Left colon (tissue), 2 donors: ENCODE data around the gene CCDC187. TPM values are rescaled to one million over a fixed set of nuclear protein-coding genes. Genes with fewer than 3 reads are reported as not detected.
A peak's percentile ranks its signal among the peaks of the same experiment; 100 is the strongest.

Experiments used
- ATAC-seq: fragments of 200-7000 bp; cut with Tn5 transposase; one replicate; pipeline ENCODE4 v1.9.1; 2020; ENCODE audit warnings: mild to moderate bottlenecking, moderate library complexity
- DNase-seq, 2 donors: peaks; one replicate each; pipeline ENCODE4 v3.0.0-alpha.2; 2020
- intact Hi-C, 2 donors: fragments of 100-400 bp; cut with DNase I in 1 of 2; cut with micrococcal nuclease in 1 of 2; formaldehyde crosslinking; loops; one replicate each; pipeline versions ENCODE4 v1.11.2 to v1.14.0; 2022; cut with DNase I, micrococcal nuclease
- total RNA-seq, 2 donors: library from RNA; stranded (reverse); fragmentation: NEBNext Ultra II Directional; extraction: Animal tissue kit (Norgen Biotek cat#: 25700); gene quantifications; one replicate each; pipeline ENCODE4 v1.2.1, GENCODE V29; 2021
- donor health status: DM: no; HTN: no; CAD: no.
- donor health status: DM: yes; HTN: yes; CAD: no.

Gene CCDC187
- total RNA-seq, 2 donors from 2014 or later = 0.52 to 0.67 TPM

GRCh38 chr9:136251264-136252115 lies 52.4 kb downstream of the CCDC187 start:
- DNase-seq = no peak
- intact Hi-C loops = no loop called here
- no peak for ATAC-seq

DNA sequence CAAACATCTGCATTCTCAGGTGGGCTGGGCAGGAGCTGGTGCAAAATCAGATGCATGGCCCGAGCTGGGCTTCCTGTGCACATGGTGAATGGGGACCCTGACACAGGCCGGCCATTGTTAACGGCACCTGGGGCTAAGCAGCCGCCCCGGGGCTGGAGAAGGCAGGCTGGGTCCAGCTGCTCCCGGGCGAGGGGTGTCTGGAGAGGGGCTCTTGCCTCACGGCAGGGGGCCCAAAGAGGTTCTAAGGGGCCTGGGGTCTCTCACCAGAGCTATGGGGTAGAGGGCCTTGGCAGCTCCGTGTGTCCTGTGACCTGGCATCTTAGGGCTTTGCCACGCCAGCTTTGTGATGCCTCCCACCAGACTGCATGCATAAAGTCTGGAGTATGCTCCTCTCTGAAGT lies 53.2 kb downstream of the CCDC187 start:
- DNase-seq = no peak
- intact Hi-C loops = no loop called here
- ATAC-seq = no peak

- intact Hi-C loops = no loop called here
- DNase-seq (no peak), ATAC-seq (no peak)
Measured at GRCh38 chr9:136249877-136250559, 53.9 kb downstream of the CCDC187 start.

- intact Hi-C loops = no loop called here
- ATAC-seq (no peak), DNase-seq (no peak)
Measured at GRCh38 chr9:136248951-136249876, 54.7 kb downstream of the CCDC187 start.

- DNase-seq (no peak), ATAC-seq (no peak)
- intact Hi-C loops = no loop called here
Measured at GRCh38 chr9:136247947-136248637, 55.8 kb downstream of the CCDC187 start.

GRCh38 chr9:136247551-136247916 lies 56.4 kb downstream of the CCDC187 start:
- intact Hi-C loops = no loop called here
- DNase-seq (no peak), ATAC-seq (no peak)

- ATAC-seq (no peak), DNase-seq (no peak)
- intact Hi-C loops = no loop called here
Measured at GRCh38 chr9:136246849-136247550, 56.9 kb downstream of the CCDC187 start.

- intact Hi-C loops = no loop called here
- DNase-seq (peak; percentile 64 to 88), ATAC-seq (peak; percentile 90)
Measured at GRCh38 chr9:136245219-136246150, 58.4 kb downstream of the CCDC187 start, which contains the start of gene QSOX2. TSS of gene QSOX2 (minus strand) at chr9:136245812. CDS start at chr9:136245803, 9 bp downstream.

GRCh38 chr9:136244969-136245218 lies 59.0 kb downstream of the CCDC187 start:
- ATAC-seq (no peak), DNase-seq (no peak)
- intact Hi-C loops = no loop called here

GRCh38 chr9:136244122-136244968 lies 59.5 kb downstream of the CCDC187 start:
- ATAC-seq (no peak), DNase-seq (no peak)
- intact Hi-C loops = no loop called here

GRCh38 chr9:136243631-136244030 lies 60.3 kb downstream of the CCDC187 start:
- no peak for DNase-seq
- intact Hi-C loops = no loop called here
- no peak for ATAC-seq

DNA sequence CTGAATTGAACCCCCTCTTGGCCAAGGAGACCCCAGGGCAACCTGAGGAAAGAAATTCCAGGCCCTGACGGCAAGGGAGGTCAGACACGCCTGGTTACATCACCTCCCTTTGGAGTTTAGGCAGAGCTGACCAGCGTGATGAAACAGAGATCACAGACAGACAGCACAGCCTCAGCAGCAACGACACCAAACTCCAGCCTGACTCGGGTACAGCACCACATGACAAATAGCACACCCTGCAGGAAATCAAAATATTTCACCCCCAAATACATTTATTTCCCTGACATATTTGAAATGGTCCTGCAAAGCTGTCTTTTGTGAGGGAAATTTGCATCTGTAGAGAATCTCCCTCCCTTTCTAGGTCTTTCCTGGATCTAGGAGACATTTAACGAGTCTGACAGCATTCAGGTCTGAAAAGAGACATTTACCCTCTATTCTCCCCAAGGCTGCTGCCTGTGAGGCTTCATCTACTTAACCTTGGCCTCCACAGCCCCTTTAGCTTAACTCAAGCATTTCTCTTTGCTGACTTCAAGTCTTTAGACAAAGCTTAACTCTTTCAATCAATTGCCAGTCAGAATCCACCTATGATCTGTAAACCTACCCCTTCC lies 60.9 kb downstream of the CCDC187 start:
- ATAC-seq = no peak
- DNase-seq = no peak

GRCh38 chr9:136242248-136242647 lies 61.6 kb downstream of the CCDC187 start:
- intact Hi-C loops = no loop called here
- ATAC-seq (no peak), DNase-seq (no peak)

More for the DNA sequence above, 60.9 kb downstream of the CCDC187 start:
- intact Hi-C loops = no loop called here

- DNase-seq = no peak
Measured at GRCh38 chr9:136241542-136241941, 62.4 kb downstream of the CCDC187 start.

DNA sequence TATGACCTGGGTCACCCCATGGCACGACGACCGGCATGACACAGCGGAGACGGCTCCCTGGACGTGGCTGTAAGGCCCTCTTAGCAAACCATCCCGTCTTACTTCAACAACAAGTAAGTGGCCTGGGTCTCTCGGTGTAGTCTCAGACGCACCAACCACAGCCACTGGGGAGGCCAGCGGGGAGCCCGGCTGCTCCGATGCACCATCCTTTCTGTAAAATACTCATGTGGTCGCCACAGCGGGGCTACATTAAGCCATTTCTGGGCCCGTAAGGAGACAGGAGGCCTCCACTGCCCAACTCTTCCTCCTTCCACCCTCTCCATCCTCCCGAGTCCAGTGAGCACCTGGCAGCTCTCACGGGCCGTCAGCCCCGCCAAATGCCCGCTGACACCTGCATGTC lies 63.0 kb downstream of the CCDC187 start:
- intact Hi-C loops = no loop called here
- ATAC-seq = no peak
- DNase-seq = no peak

More at GRCh38 chr9:136241542-136241941, 62.4 kb downstream of the CCDC187 start:
- intact Hi-C loops = no loop called here
- no peak for ATAC-seq

GRCh38 chr9:136239983-136240330 lies 63.9 kb downstream of the CCDC187 start:
- peak; percentile 26 to 53 for DNase-seq
- peak; percentile 21 for ATAC-seq
- intact Hi-C loops = no loop called here
